Hepatocyte (in vitro differentiated cells): Measurements from ENCODE around the gene MGAT4A. TPM values are rescaled to one million over a fixed set of nuclear protein-coding genes. Genes with fewer than 3 reads are reported as not detected.

Experiments used
- DNase-seq: peaks from one replicate; pipeline ENCODE4 v3.0.0-alpha.2; 2016; ENCODE audit warnings: low spot score
- H2AFZ ChIP-seq: fragments of 200-600 bp; sonication (generic); 2 replicates; pipeline ENCODE4 v1.6.0; 2016; ENCODE audit warnings: antibody characterized with exemption, mild to moderate bottlenecking
- H3K27ac ChIP-seq: fragments of 200-600 bp; sonication (generic); 2 replicates; pipeline ENCODE4 v1.5.1; 2016; ENCODE audit warnings: mild to moderate bottlenecking
- H3K27me3 ChIP-seq: fragments of 200-600 bp; sonication (generic); 2 replicates; pipeline ENCODE4 v1.6.1; 2016
- H3K36me3 ChIP-seq: fragments of 200-600 bp; sonication (generic); replicated peaks from 2 replicates; pipeline ENCODE4 v1.5.1; 2016; ENCODE audit warnings: low read depth; ENCODE audit not compliant: insufficient read depth
- H3K4me1 ChIP-seq: fragments of 200-600 bp; sonication (generic); 2 replicates; pipeline ENCODE4 v1.5.1; 2016; ENCODE audit warnings: mild to moderate bottlenecking, moderate library complexity; ENCODE audit not compliant: insufficient read depth
- H3K4me2 ChIP-seq: fragments of 200-600 bp; sonication (generic); 2 replicates; pipeline ENCODE4 v1.6.0; 2016
- H3K4me3 ChIP-seq: fragments of 200-600 bp; sonication (generic); 2 replicates; pipeline ENCODE4 v1.5.1; 2016; ENCODE audit warnings: mild to moderate bottlenecking
- H3K79me2 ChIP-seq: fragments of 200-600 bp; sonication (generic); 2 replicates; pipeline ENCODE4 v1.6.0; 2017; ENCODE audit warnings: mild to moderate bottlenecking
- H3K9me2 ChIP-seq: fragments of 200-600 bp; sonication (generic); replicated peaks from 2 replicates; pipeline ENCODE4 v1.6.0; 2017; ENCODE audit warnings: mild to moderate bottlenecking; ENCODE audit not compliant: insufficient read depth
- H3K9me3 ChIP-seq: fragments of 200-600 bp; sonication (generic); 2 replicates; pipeline ENCODE4 v1.5.1; 2016; ENCODE audit warnings: low read depth, mild to moderate bottlenecking
- H4K20me1 ChIP-seq: fragments of 200-600 bp; sonication (generic); 2 replicates; pipeline ENCODE4 v1.6.0; 2016; ENCODE audit warnings: mild to moderate bottlenecking; ENCODE audit not compliant: insufficient read depth, poor library complexity, severe bottlenecking
- EZH2 ChIP-seq: fragments of 200-600 bp; sonication (generic); IDR thresholded peaks from 2 replicates; pipeline ENCODE4 v1.6.1; 2016; ENCODE audit warnings: antibody characterized with exemption, mild to moderate bottlenecking, borderline replicate concordance
- EZH2phosphoT487 ChIP-seq: fragments of 200-600 bp; sonication (generic); IDR thresholded peaks from one replicate; pipeline ENCODE4 v1.6.1; 2018; ENCODE audit warnings: antibody characterized with exemption, mild to moderate bottlenecking, low read depth, moderate library complexity; ENCODE audit not compliant: unreplicated experiment, severe bottlenecking
- WGBS: methylation state at CpG from one replicate; pipeline ENCODE4 v1.1.6; 2016; ENCODE audit warnings: low lambda C conversion rate; ENCODE audit errors: missing lambda C conversion rate; 5-methylcytosine and 5-hydroxymethylcytosine counted together
- polyA plus RNA-seq: library from polyadenylated mRNA; unstranded; fragments of >200 nt; fragmentation: Nextera tagmentation; extraction: Ambion mirVana; gene quantifications from 2 replicates; pipeline ENCODE4 v1.2.1, GENCODE V29; 2016
- total RNA-seq: library from RNA; depleted of rRNA; stranded (reverse); fragments of >200 nt; gene quantifications from 2 replicates; pipeline ENCODE4 v1.2.3, GENCODE V29; 2014
- TF ChIP-seq, protein P1 (sequence below): fragments of 200-600 bp; sonication (generic); IDR thresholded peaks from 2 replicates; pipeline ENCODE4 v1.5.1; 2016; ENCODE audit warnings: antibody characterized with exemption, mild to moderate bottlenecking; ENCODE audit not compliant: poor library complexity

Gene MGAT4A
- total and polyA plus RNA-seq, 2 experiments from 2014 or later: 10.1 to 21.6 TPM

GRCh38 chr2:98571121-98571701, 159.7 kb downstream of the MGAT4A start:
- Histone ChIP-seq H3K9me3 (no peaks in the 10 kb centered on the region), H3K4me1 (no peaks in the 10 kb centered on the region), H4K20me1 (no peaks in the 10 kb centered on the region), H3K79me2 (no peaks in the 10 kb centered on the region), H3K4me2 (no peak overlapping the region), H2AFZ (no peak overlapping the region), H3K36me3 (no peaks in the 10 kb centered on the region), H3K27ac (no peak overlapping the region), H3K9me2 (no peaks in the 10 kb centered on the region), H3K4me3 (no peak overlapping the region), H3K27me3 (no peaks in the 10 kb centered on the region)
- no peak for DNase-seq
- WGBS: 95% methylated on average over 13 of the region's 13 CpGs
- TF ChIP-seq EZH2phosphoT487 (no peak), EZH2 (no peak)
- TF ChIP-seq, protein P1, sequence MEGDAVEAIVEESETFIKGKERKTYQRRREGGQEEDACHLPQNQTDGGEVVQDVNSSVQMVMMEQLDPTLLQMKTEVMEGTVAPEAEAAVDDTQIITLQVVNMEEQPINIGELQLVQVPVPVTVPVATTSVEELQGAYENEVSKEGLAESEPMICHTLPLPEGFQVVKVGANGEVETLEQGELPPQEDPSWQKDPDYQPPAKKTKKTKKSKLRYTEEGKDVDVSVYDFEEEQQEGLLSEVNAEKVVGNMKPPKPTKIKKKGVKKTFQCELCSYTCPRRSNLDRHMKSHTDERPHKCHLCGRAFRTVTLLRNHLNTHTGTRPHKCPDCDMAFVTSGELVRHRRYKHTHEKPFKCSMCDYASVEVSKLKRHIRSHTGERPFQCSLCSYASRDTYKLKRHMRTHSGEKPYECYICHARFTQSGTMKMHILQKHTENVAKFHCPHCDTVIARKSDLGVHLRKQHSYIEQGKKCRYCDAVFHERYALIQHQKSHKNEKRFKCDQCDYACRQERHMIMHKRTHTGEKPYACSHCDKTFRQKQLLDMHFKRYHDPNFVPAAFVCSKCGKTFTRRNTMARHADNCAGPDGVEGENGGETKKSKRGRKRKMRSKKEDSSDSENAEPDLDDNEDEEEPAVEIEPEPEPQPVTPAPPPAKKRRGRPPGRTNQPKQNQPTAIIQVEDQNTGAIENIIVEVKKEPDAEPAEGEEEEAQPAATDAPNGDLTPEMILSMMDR: no peak

- Histone ChIP-seq H3K9me3 (no peaks in the 10 kb centered on the region), H2AFZ (no peak overlapping the region), H3K27me3 (no peaks in the 10 kb centered on the region), H3K4me1 (no peaks in the 10 kb centered on the region), H3K4me3 (no peak overlapping the region), H3K27ac (no peak overlapping the region), H3K4me2 (no peak overlapping the region), H3K36me3 (no peaks in the 10 kb centered on the region), H4K20me1 (no peaks in the 10 kb centered on the region), H3K79me2 (no peaks in the 10 kb centered on the region), H3K9me2 (no peaks in the 10 kb centered on the region)
- TF ChIP-seq EZH2 (no peak), EZH2phosphoT487 (no peak)
- TF ChIP-seq, protein P1: no peak
- no peak for DNase-seq
- 98% methylated on average over 5 of the region's 5 CpGs for WGBS
These were observed 160.6 kb downstream of the MGAT4A start for GRCh38 chr2:98570356-98570755.

DNA sequence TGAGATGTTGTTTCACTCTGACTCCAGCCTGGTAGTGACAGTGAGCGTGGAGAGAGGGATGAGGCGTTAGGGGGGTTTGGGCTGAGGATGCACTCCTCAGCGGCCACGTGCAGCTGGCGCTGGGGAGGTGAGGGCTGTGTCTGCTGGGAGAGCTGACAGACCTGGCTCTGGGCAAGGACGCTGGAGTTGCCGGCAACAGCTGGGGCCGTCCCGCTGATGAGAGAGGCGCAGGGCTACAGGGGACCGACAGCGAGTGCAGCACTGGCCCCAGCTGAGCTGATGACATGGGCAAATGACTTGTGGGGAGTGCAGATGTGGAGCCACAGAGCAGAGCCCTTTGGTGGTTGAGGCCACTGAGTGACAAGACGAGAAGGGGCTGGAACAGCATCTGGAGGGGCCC, 161.0 kb downstream of the MGAT4A start:
- TF ChIP-seq EZH2phosphoT487 (no peak), EZH2 (no peak)
- TF ChIP-seq, protein P1: no peak
- Histone ChIP-seq H3K9me3 (no peaks in the 10 kb centered on the region), H4K20me1 (no peaks in the 10 kb centered on the region), H3K27ac (no peak overlapping the region), H3K36me3 (no peaks in the 10 kb centered on the region), H3K79me2 (no peaks in the 10 kb centered on the region), H3K4me2 (no peak overlapping the region), H3K9me2 (no peaks in the 10 kb centered on the region), H3K4me3 (no peak overlapping the region), H2AFZ (no peak overlapping the region), H3K4me1 (no peaks in the 10 kb centered on the region), H3K27me3 (no peaks in the 10 kb centered on the region)
- 97% methylated on average over 13 of the region's 13 CpGs for WGBS
- DNase-seq: no peak
